GM23338 (cell line): ENCODE data around the gene SERP2. TPM values are rescaled to one million over a fixed set of nuclear protein-coding genes. Genes with fewer than 3 reads are reported as not detected.

Source experiments
- ATAC-seq: fragments of 200-7000 bp; cut with Tn5 transposase; 3 replicates; pipeline ENCODE4 v1.9.1; 2020
- DNase-seq: peaks from one replicate; pipeline ENCODE4 v3.0.0-alpha.2; 2015; ENCODE audit warnings: low spot score
- H2AFZ ChIP-seq: fragments of 200-600 bp; sonication (generic); 2 replicates; pipeline ENCODE4 v1.8.0; 2016; ENCODE audit warnings: antibody characterized with exemption, mild to moderate bottlenecking, moderate library complexity
- H3F3A ChIP-seq: fragments of 200-600 bp; sonication (generic); replicated peaks from 2 replicates; pipeline ENCODE4 v1.8.0; 2017; ENCODE audit warnings: antibody characterized with exemption, mixed run types, low read depth
- H3K27ac ChIP-seq: fragments of 200-600 bp; sonication (generic); 2 replicates; pipeline ENCODE4 v1.6.1; 2016; ENCODE audit warnings: low read depth
- H3K27me3 ChIP-seq: fragments of 200-600 bp; sonication (generic); 2 replicates; pipeline ENCODE4 v1.8.0; 2016; ENCODE audit warnings: mild to moderate bottlenecking, mixed run types, moderate library complexity; ENCODE audit not compliant: insufficient read depth
- H3K36me3 ChIP-seq: fragments of 200-600 bp; sonication (generic); 2 replicates; pipeline ENCODE4 v1.8.0; 2016; ENCODE audit warnings: mild to moderate bottlenecking; ENCODE audit not compliant: insufficient read depth
- H3K4me1 ChIP-seq: fragments of 200-600 bp; sonication (generic); 2 replicates; pipeline ENCODE4 v1.8.0; 2016; ENCODE audit warnings: mild to moderate bottlenecking, moderate library complexity; ENCODE audit not compliant: insufficient read depth
- H3K4me2 ChIP-seq: fragments of 200-600 bp; sonication (generic); 2 replicates; pipeline ENCODE4 v1.7.1; 2017; ENCODE audit warnings: mixed run types
- H3K4me3 ChIP-seq: fragments of 200-600 bp; sonication (generic); 2 replicates; pipeline ENCODE4 v1.6.1; 2016; ENCODE audit warnings: mixed run types
- H3K79me2 ChIP-seq: fragments of 200-600 bp; sonication (generic); replicated peaks from 2 replicates; pipeline ENCODE4 v1.8.0; 2017; ENCODE audit warnings: mild to moderate bottlenecking; ENCODE audit not compliant: insufficient read depth
- H3K9me2 ChIP-seq: fragments of 200-600 bp; sonication (generic); 2 replicates; pipeline ENCODE4 v1.8.0; 2017; ENCODE audit not compliant: insufficient read depth
- H4K20me1 ChIP-seq: fragments of 200-600 bp; sonication (generic); replicated peaks from 2 replicates; pipeline ENCODE4 v1.8.0; 2017; ENCODE audit warnings: mild to moderate bottlenecking; ENCODE audit not compliant: insufficient read depth
- H3K27ac Mint-ChIP-seq: 2 replicates; pipeline ENCODE4 v1.8.0; 2020; ENCODE audit warnings: inconsistent platforms, mild to moderate bottlenecking, moderate library complexity, mixed read lengths
- H3K27me3 Mint-ChIP-seq: 3 replicates; pipeline ENCODE4 v1.8.0; 2022; ENCODE audit warnings: low read depth, mild to moderate bottlenecking, moderate library complexity, mixed read lengths, inconsistent platforms; ENCODE audit not compliant: insufficient read depth, poor library complexity
- H3K36me3 Mint-ChIP-seq: 3 replicates; pipeline ENCODE4 v1.8.0; 2021; ENCODE audit warnings: low read depth, mild to moderate bottlenecking, inconsistent platforms, moderate library complexity, mixed read lengths
- H3K4me1 Mint-ChIP-seq: 3 replicates; pipeline ENCODE4 v1.8.0; 2020; ENCODE audit warnings: mild to moderate bottlenecking, inconsistent platforms, mixed read lengths
- H3K4me3 Mint-ChIP-seq: 3 replicates; pipeline ENCODE4 v1.8.0; 2021; ENCODE audit warnings: moderate library complexity, mild to moderate bottlenecking, inconsistent platforms, mixed read lengths
- H3K9me3 Mint-ChIP-seq: 3 replicates; pipeline ENCODE4 v1.8.0; 2020; ENCODE audit warnings: moderate library complexity, mild to moderate bottlenecking, inconsistent platforms, mixed read lengths
- CREB1 ChIP-seq: fragments of 250-450 bp; sonication (Bioruptor Pico); IDR thresholded peaks from 2 replicates; pipeline ENCODE4 v1.5.0; 2020; ENCODE audit warnings: low read depth, mild to moderate bottlenecking, moderate library complexity
- EZH2 ChIP-seq: fragments of 200-600 bp; sonication (generic); IDR thresholded peaks from one replicate; pipeline ENCODE4 v1.8.0; 2017; ENCODE audit warnings: antibody characterized with exemption, mild to moderate bottlenecking, low read depth; ENCODE audit not compliant: unreplicated experiment
- JUNB ChIP-seq: IDR thresholded peaks from one replicate; pipeline ENCODE4 v1.6.1; 2016; ENCODE audit warnings: antibody characterized with exemption; ENCODE audit not compliant: unreplicated experiment
- NANOG ChIP-seq: IDR thresholded peaks from 2 replicates; pipeline ENCODE4 v1.6.1; 2016; ENCODE audit warnings: antibody characterized with exemption, borderline replicate concordance
- STAT1 ChIP-seq: IDR thresholded peaks from one replicate; pipeline ENCODE4 v1.6.1; 2016; ENCODE audit warnings: antibody characterized with exemption; ENCODE audit not compliant: unreplicated experiment
- ZNF114 ChIP-seq: fragments of 250-450 bp; sonication (Bioruptor Pico); IDR thresholded peaks from 2 replicates; pipeline ENCODE4 v1.5.0; 2020; ENCODE audit warnings: mild to moderate bottlenecking, moderate library complexity
- ZNF331 ChIP-seq: fragments of 250-450 bp; sonication (Bioruptor Pico); IDR thresholded peaks from 2 replicates; pipeline ENCODE4 v1.5.0; 2020; ENCODE audit warnings: low read depth, mild to moderate bottlenecking, moderate library complexity
- polyA plus RNA-seq: library from polyadenylated mRNA; unstranded; fragments of >200 nt; fragmentation: Nextera tagmentation; extraction: Ambion mirVana; gene quantifications from 2 replicates; pipeline ENCODE4 v1.2.1, GENCODE V29; 2016
- total RNA-seq: library from RNA; depleted of rRNA; stranded (reverse); fragments of >200 nt; shearing (Covaris generic); gene quantifications from 2 replicates; pipeline ENCODE4 v1.2.3, GENCODE V29; 2014
- TF ChIP-seq, protein P1 (sequence below), 2 experiments: fragments of 200-600 bp in 1 of 2; sonication (generic) in 1 of 2; conservative IDR thresholded peaks; 2 replicates each; pipeline versions ENCODE4 v1.5.1 to v1.6.1; 2016 to 2017; ENCODE audit warnings: antibody characterized with exemption in 2 of 2, low read depth in 2 of 2, mild to moderate bottlenecking in 2 of 2, moderate library complexity in 1 of 2
- TF ChIP-seq, protein P2 (sequence below): fragments of 250-450 bp; sonication (Bioruptor Pico); IDR thresholded peaks from 2 replicates; pipeline ENCODE4 v1.5.0; 2020; ENCODE audit warnings: mild to moderate bottlenecking, moderate library complexity

Gene SERP2
- total and polyA plus RNA-seq, 2 experiments from 2014 or later, result 0.59 to 3.4 TPM

DNA sequence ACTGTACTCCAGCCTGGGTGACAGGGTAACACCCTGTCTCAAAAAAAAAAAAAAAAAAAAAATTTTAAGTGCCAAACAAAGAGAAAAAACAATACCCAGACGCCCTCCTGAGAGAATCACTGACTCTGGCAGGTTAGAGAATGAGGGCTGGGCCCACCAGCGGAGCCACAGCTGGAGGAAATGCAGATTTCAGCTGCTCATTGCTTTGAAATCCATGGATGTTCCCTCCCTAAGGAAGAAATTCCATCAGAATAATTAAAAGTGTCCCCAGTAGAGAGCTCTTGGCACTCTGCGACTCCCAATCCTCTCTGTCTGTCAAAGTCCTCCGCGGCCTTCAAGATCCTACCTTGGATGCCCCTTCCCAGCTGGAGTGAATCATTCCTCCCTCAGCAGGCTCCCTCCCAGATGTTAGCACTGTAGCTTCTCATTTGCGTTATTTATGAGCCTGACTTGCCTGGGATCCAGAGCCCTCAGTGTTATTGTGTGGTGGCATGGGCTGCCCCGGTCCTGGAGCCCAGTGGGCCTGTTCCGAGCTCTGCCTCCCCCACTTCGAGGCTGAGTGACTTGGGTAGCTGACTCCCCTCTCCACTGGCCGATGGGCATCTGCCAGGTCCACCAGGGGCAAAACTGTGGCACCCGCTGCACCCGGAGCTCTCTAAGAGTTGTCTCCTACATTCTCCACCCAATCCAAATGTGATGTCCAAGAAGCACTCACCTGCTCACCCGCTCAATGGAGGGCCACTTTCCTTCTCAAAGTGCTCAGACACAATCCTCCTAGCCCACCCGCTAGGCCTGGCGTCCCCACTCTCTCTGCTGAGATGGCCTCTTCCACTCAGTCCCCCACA is 47.0 kb downstream of the SERP2 start:
- Mint-ChIP-seq H3K27ac (no peak overlapping the region), H3K9me3 (peaks cover 6% of the 10 kb centered on the region; the same call in 1 of the 3 replicates), H3K27me3 (peaks cover 8% of the 10 kb centered on the region), H3K36me3 (peaks cover 4% of the 10 kb centered on the region; the same call in 2 of the 3 replicates), H3K4me1 (peaks cover 30% of the 10 kb centered on the region), H3K4me3 (no peak overlapping the region)
- no peak overlapping the region for H3K4me3 ChIP-seq
- H3K27ac ChIP-seq, result no peak overlapping the region
- H4K20me1 ChIP-seq, result no peaks in the 10 kb centered on the region
- no peaks in the 10 kb centered on the region; the same call in 1 of the 2 replicates for H3K9me2 ChIP-seq
- no peak overlapping the region for H3K4me2 ChIP-seq
- no peaks in the 10 kb centered on the region for H3K36me3 ChIP-seq
- ATAC-seq (peak; percentile 47), DNase-seq (peak; percentile 49)
- H3F3A ChIP-seq, result no peaks in the 10 kb centered on the region
- no peaks in the 10 kb centered on the region for H3K27me3 ChIP-seq
- H2AFZ ChIP-seq, result no peak overlapping the region
- no peaks in the 10 kb centered on the region for H3K79me2 ChIP-seq
- H3K4me1 ChIP-seq, result peaks cover 23% of the 10 kb centered on the region
- no peak for TF ChIP-seq NANOG
- TF ChIP-seq, protein P1, sequence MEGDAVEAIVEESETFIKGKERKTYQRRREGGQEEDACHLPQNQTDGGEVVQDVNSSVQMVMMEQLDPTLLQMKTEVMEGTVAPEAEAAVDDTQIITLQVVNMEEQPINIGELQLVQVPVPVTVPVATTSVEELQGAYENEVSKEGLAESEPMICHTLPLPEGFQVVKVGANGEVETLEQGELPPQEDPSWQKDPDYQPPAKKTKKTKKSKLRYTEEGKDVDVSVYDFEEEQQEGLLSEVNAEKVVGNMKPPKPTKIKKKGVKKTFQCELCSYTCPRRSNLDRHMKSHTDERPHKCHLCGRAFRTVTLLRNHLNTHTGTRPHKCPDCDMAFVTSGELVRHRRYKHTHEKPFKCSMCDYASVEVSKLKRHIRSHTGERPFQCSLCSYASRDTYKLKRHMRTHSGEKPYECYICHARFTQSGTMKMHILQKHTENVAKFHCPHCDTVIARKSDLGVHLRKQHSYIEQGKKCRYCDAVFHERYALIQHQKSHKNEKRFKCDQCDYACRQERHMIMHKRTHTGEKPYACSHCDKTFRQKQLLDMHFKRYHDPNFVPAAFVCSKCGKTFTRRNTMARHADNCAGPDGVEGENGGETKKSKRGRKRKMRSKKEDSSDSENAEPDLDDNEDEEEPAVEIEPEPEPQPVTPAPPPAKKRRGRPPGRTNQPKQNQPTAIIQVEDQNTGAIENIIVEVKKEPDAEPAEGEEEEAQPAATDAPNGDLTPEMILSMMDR (conservative IDR thresholded peaks at IDR 0.05; ENCODE audit: low read depth in 2 of 2), result no peak
- TF ChIP-seq JUNB, result no peak
- TF ChIP-seq ZNF114, result no peak
- no peak for TF ChIP-seq STAT1

DNA sequence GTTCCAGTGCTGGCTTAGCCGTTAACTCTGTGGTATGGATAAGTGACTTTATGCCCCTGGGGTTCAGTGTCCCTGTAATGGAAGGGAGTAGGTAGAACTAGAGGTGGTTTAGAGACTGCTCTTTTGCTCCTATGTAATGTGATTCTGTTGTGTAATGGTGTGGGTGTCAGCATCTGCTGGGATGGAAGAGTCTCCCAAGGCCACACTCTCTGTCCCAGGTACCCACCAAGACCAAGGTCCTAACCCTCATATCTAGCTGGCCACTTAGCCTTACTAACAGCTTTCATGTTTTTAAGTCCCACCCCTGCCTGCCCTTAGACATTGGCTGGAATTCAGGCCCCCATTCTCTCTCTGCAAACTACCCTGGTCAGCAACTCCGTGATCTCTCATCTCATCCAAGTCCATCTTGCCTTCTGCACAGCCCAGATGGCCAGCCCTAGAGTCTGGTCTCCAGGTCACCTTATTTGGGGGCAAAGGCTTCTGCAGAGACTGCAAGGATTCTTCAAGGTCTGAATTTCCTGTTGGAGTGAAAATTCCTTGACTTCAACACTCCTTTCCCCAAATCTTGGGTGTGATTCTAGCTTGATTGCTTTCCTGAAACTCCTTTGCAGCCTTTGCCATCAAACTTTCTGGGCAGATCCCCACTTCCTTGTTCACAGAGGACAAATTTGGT is 48.4 kb downstream of the SERP2 start:
- H3K27ac Mint-ChIP-seq, result no peak overlapping the region
- H3K4me1 ChIP-seq, result peaks cover 9% of the 10 kb centered on the region
- H2AFZ ChIP-seq, result no peak overlapping the region
- H3K27me3 Mint-ChIP-seq, result peaks cover 4% of the 10 kb centered on the region
- no peak for DNase-seq
- H4K20me1 ChIP-seq, result no peaks in the 10 kb centered on the region
- H3K36me3 Mint-ChIP-seq, result peaks cover 4% of the 10 kb centered on the region; the same call in 2 of the 3 replicates
- peaks cover 6% of the 10 kb centered on the region; the same call in 1 of the 3 replicates for H3K9me3 Mint-ChIP-seq
- no peaks in the 10 kb centered on the region; the same call in 1 of the 2 replicates for H3K9me2 ChIP-seq
- H3K27me3 ChIP-seq, result no peaks in the 10 kb centered on the region
- H3K4me2 ChIP-seq, result no peak overlapping the region
- no peak overlapping the region for H3K4me3 ChIP-seq
- no peak for ATAC-seq
- H3K27ac ChIP-seq, result no peak overlapping the region
- H3F3A ChIP-seq, result no peaks in the 10 kb centered on the region
- no peaks in the 10 kb centered on the region for H3K36me3 ChIP-seq
- peaks cover 16% of the 10 kb centered on the region for H3K4me1 Mint-ChIP-seq
- H3K4me3 Mint-ChIP-seq, result no peak overlapping the region
- no peaks in the 10 kb centered on the region for H3K79me2 ChIP-seq
- TF ChIP-seq ZNF331 (CRISPR knock-in tag) (no peak), EZH2 (no peak), JUNB (no peak), CREB1 (CRISPR knock-in tag) (no peak), NANOG (no peak)
- TF ChIP-seq, protein P1 (conservative IDR thresholded peaks at IDR 0.05; ENCODE audit: low read depth in 2 of 2), result no peak
- TF ChIP-seq, protein P2, sequence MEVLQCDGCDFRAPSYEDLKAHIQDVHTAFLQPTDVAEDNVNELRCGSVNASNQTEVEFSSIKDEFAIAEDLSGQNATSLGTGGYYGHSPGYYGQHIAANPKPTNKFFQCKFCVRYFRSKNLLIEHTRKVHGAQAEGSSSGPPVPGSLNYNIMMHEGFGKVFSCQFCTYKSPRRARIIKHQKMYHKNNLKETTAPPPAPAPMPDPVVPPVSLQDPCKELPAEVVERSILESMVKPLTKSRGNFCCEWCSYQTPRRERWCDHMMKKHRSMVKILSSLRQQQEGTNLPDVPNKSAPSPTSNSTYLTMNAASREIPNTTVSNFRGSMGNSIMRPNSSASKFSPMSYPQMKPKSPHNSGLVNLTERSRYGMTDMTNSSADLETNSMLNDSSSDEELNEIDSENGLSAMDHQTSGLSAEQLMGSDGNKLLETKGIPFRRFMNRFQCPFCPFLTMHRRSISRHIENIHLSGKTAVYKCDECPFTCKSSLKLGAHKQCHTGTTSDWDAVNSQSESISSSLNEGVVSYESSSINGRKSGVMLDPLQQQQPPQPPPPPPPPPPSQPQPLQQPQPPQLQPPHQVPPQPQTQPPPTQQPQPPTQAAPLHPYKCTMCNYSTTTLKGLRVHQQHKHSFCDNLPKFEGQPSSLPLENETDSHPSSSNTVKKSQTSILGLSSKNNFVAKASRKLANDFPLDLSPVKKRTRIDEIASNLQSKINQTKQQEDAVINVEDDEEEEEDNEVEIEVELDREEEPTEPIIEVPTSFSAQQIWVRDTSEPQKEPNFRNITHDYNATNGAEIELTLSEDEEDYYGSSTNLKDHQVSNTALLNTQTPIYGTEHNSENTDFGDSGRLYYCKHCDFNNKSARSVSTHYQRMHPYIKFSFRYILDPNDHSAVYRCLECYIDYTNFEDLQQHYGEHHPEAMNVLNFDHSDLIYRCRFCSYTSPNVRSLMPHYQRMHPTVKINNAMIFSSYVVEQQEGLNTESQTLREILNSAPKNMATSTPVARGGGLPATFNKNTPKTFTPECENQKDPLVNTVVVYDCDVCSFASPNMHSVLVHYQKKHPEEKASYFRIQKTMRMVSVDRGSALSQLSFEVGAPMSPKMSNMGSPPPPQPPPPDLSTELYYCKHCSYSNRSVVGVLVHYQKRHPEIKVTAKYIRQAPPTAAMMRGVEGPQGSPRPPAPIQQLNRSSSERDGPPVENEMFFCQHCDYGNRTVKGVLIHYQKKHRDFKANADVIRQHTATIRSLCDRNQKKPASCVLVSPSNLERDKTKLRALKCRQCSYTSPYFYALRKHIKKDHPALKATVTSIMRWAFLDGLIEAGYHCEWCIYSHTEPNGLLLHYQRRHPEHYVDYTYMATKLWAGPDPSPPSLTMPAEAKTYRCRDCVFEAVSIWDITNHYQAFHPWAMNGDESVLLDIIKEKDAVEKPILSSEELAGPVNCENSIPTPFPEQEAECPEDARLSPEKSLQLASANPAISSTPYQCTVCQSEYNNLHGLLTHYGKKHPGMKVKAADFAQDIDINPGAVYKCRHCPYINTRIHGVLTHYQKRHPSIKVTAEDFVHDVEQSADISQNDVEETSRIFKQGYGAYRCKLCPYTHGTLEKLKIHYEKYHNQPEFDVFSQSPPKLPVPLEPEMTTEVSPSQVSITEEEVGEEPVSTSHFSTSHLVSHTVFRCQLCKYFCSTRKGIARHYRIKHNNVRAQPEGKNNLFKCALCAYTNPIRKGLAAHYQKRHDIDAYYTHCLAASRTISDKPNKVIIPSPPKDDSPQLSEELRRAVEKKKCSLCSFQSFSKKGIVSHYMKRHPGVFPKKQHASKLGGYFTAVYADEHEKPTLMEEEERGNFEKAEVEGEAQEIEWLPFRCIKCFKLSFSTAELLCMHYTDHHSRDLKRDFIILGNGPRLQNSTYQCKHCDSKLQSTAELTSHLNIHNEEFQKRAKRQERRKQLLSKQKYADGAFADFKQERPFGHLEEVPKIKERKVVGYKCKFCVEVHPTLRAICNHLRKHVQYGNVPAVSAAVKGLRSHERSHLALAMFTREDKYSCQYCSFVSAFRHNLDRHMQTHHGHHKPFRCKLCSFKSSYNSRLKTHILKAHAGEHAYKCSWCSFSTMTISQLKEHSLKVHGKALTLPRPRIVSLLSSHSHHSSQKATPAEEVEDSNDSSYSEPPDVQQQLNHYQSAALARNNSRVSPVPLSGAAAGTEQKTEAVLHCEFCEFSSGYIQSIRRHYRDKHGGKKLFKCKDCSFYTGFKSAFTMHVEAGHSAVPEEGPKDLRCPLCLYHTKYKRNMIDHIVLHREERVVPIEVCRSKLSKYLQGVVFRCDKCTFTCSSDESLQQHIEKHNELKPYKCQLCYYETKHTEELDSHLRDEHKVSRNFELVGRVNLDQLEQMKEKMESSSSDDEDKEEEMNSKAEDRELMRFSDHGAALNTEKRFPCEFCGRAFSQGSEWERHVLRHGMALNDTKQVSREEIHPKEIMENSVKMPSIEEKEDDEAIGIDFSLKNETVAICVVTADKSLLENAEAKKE, result no peak
